ENCODE data around the gene ZNF687. TPM values are rescaled to one million over a fixed set of nuclear protein-coding genes. Genes with fewer than 3 reads are reported as not detected.

The ZNF687 gene
- total RNA-seq, 1 donor: 15.9 TPM

DNA sequence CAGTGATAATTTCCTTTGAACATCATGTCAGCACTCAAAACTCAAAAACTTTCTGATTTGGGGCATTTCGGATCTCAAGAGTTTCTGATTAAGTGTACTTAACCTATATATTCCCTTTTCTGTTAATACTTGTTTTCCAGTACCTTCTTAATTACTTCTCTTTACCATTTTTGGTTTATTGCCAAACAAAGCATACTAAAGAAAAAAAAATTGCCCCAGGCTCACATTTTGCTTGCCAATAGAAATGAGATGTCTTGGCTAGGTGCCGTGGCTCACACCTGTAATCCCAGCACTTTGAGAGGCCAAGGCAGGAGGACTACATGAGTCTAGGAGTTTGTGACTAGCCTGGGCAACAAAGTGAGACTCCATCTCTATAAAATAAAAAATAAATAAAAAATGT is 22.7 kb upstream of the ZNF687 start:
- H3K36me3 ChIP-seq (ENCODE audit: insufficient read depth, low read length): peaks cover 12% of the 10 kb centered on the region
- H3K27me3 ChIP-seq (ENCODE audit: insufficient read depth, low read length): no peaks in the 10 kb centered on the region
- H3K79me2 ChIP-seq (ENCODE audit: insufficient read depth, low read length): peaks cover 75% of the 10 kb centered on the region
- no peak overlapping the region for H2AFZ ChIP-seq (ENCODE audit: low read length)
- peaks cover 9% of the 10 kb centered on the region for H3K4me1 ChIP-seq (ENCODE audit: insufficient read depth, low read length)
- H3K4me3 ChIP-seq (ENCODE audit: insufficient read depth, low read length): no peak overlapping the region
- DNase-seq (ENCODE audit: insufficient read length, low spot score, missing footprints): no peak
- H3K9me3 ChIP-seq (ENCODE audit: low read depth, low read length): no peaks in the 10 kb centered on the region
- TF ChIP-seq, protein P1, sequence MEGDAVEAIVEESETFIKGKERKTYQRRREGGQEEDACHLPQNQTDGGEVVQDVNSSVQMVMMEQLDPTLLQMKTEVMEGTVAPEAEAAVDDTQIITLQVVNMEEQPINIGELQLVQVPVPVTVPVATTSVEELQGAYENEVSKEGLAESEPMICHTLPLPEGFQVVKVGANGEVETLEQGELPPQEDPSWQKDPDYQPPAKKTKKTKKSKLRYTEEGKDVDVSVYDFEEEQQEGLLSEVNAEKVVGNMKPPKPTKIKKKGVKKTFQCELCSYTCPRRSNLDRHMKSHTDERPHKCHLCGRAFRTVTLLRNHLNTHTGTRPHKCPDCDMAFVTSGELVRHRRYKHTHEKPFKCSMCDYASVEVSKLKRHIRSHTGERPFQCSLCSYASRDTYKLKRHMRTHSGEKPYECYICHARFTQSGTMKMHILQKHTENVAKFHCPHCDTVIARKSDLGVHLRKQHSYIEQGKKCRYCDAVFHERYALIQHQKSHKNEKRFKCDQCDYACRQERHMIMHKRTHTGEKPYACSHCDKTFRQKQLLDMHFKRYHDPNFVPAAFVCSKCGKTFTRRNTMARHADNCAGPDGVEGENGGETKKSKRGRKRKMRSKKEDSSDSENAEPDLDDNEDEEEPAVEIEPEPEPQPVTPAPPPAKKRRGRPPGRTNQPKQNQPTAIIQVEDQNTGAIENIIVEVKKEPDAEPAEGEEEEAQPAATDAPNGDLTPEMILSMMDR (IDR thresholded peaks at IDR 0.05; ENCODE audit: extremely low read depth, low read depth, low read length): no peak
- peaks cover 23% of the 10 kb centered on the region for H4K20me1 ChIP-seq (ENCODE audit: insufficient read depth, low read length)
- no peak overlapping the region for H3K27ac ChIP-seq (ENCODE audit: low read depth, low read length)
- H3K4me2 ChIP-seq (ENCODE audit: insufficient read depth, low read length): no peak overlapping the region

DNA sequence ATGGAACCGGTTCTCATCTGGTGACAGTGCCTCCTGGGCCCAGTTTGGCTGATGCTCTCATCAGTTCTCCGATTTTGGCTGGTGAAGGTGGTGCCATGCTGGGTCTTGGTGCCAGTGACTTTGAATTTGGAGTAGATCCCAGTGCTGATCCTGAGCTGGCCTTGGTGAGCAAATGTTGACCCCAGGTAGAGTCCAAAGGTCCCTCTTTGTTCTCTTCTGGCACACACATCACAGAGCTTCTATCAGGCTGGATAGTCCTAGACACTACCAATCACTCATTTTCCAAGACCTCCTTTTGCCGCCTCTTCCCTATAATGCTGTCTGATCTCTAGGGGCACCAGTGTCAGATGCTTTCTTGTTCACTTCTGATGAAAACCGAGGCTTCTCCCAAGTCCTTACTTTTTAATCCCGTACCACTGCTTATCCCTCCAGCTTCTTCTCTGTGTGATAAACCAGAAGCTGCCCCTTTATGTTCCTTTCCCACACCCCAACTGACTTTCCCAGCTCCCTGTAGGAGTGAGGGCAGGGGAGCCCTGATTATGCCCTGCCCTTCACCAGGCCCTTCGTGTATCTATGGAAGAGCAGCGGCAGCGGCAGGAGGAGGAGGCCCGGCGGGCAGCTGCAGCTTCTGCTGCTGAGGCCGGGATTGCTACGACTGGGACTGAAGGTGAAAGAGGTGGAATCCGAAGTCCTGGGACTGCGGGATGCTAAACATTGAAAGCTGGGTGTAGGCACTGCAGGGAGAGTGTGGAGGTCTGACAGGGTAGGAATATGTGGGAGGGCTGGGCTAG is 16.5 kb upstream of the ZNF687 start:
- no peak overlapping the region for H3K4me2 ChIP-seq (ENCODE audit: insufficient read depth, low read length)
- TF ChIP-seq, protein P1 (IDR thresholded peaks at IDR 0.05; ENCODE audit: extremely low read depth, low read depth, low read length): no peak
- DNase-seq (ENCODE audit: insufficient read length, low spot score, missing footprints): peak; percentile 36
- no peak overlapping the region for H3K4me3 ChIP-seq (ENCODE audit: insufficient read depth, low read length)
- H2AFZ ChIP-seq (ENCODE audit: low read length): no peak overlapping the region
- peaks cover 17% of the 10 kb centered on the region for H3K79me2 ChIP-seq (ENCODE audit: insufficient read depth, low read length)
- H3K9me3 ChIP-seq (ENCODE audit: low read depth, low read length): no peaks in the 10 kb centered on the region
- H3K27me3 ChIP-seq (ENCODE audit: insufficient read depth, low read length): no peaks in the 10 kb centered on the region
- no peaks in the 10 kb centered on the region for H3K4me1 ChIP-seq (ENCODE audit: insufficient read depth, low read length)
- no peak overlapping the region for H3K27ac ChIP-seq (ENCODE audit: low read depth, low read length)
- H4K20me1 ChIP-seq (ENCODE audit: insufficient read depth, low read length): no peaks in the 10 kb centered on the region
- H3K36me3 ChIP-seq (ENCODE audit: insufficient read depth, low read length): peaks cover 63% of the 10 kb centered on the region

GRCh38 chr1:151266315-151266714 is 15.8 kb upstream of the ZNF687 start:
- Histone ChIP-seq H3K36me3 (ENCODE audit: insufficient read depth, low read length) (peaks cover 63% of the 10 kb centered on the region), H3K4me3 (ENCODE audit: insufficient read depth, low read length) (no peak overlapping the region), H3K27me3 (ENCODE audit: insufficient read depth, low read length) (no peaks in the 10 kb centered on the region), H3K27ac (ENCODE audit: low read depth, low read length) (no peak overlapping the region), H3K4me2 (ENCODE audit: insufficient read depth, low read length) (no peak overlapping the region), H3K79me2 (ENCODE audit: insufficient read depth, low read length) (peaks cover 12% of the 10 kb centered on the region), H3K9me3 (ENCODE audit: low read depth, low read length) (no peaks in the 10 kb centered on the region), H3K4me1 (ENCODE audit: insufficient read depth, low read length) (no peaks in the 10 kb centered on the region), H2AFZ (ENCODE audit: low read length) (no peak overlapping the region), H4K20me1 (ENCODE audit: insufficient read depth, low read length) (no peaks in the 10 kb centered on the region)
- peak; percentile 18 for DNase-seq (ENCODE audit: insufficient read length, low spot score, missing footprints)
- TF ChIP-seq, protein P1 (IDR thresholded peaks at IDR 0.05; ENCODE audit: extremely low read depth, low read depth, low read length): no peak

DNA sequence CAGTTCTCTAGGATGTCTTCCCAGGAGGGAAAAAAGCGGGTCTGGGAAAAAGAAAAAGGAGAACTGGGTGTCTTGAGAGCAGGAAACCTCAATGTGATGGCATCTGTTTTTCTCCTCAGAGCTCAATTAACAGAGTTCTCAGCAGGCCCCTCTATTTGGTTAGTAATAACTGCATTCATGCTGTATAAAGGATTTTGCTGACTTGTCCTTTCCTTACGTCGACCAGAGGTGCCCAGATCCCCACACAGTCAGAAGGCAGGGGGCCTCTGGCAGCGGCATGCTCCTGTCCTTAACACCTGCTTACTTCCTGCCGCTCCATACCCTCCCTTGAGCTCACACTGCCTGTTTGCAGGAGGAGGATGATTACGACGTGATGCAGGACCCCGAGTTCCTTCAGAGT is 15.3 kb upstream of the ZNF687 start:
- H4K20me1 ChIP-seq (ENCODE audit: insufficient read depth, low read length): no peaks in the 10 kb centered on the region
- no peaks in the 10 kb centered on the region for H3K27me3 ChIP-seq (ENCODE audit: insufficient read depth, low read length)
- no peak overlapping the region for H3K27ac ChIP-seq (ENCODE audit: low read depth, low read length)
- no peak overlapping the region for H3K4me2 ChIP-seq (ENCODE audit: insufficient read depth, low read length)
- TF ChIP-seq, protein P1 (IDR thresholded peaks at IDR 0.05; ENCODE audit: extremely low read depth, low read depth, low read length): no peak
- H3K4me3 ChIP-seq (ENCODE audit: insufficient read depth, low read length): no peak overlapping the region
- H3K36me3 ChIP-seq (ENCODE audit: insufficient read depth, low read length): peaks cover 63% of the 10 kb centered on the region
- H3K79me2 ChIP-seq (ENCODE audit: insufficient read depth, low read length): peaks cover 7% of the 10 kb centered on the region
- no peak for DNase-seq (ENCODE audit: insufficient read length, low spot score, missing footprints)
- H2AFZ ChIP-seq (ENCODE audit: low read length): no peak overlapping the region
- no peaks in the 10 kb centered on the region for H3K9me3 ChIP-seq (ENCODE audit: low read depth, low read length)
- no peaks in the 10 kb centered on the region for H3K4me1 ChIP-seq (ENCODE audit: insufficient read depth, low read length)

All from osteoblast (primary cell).